MCF 10A (cell line): Measurements from ENCODE around the gene TM7SF2. TPM values are rescaled to one million over a fixed set of nuclear protein-coding genes. Genes with fewer than 3 reads are reported as not detected.
A peak's percentile ranks its signal among the peaks of the same experiment; 100 is the strongest.

Source experiments
- BruUV-seq: library from RNA; stranded (reverse); fragments of 400-500 nt; replicated peaks from 2 replicates; lab custom pipeline; 2021; lab: Mats Ljungman, UMichigan
- CTCF ChIA-PET: fragments of 300-600 bp; sonication (Branson Sonifier 250); formaldehyde crosslinking; extraction: SDS; loops from one replicate; lab custom pipeline; 2021; ENCODE audit warnings: antibody characterized with exemption, inconsistent platforms; lab: Yijun Ruan, JAX
- POLR2A ChIA-PET: fragments of 300-600, 350-650 bp; sonication (Branson Sonifier 250); formaldehyde crosslinking; extraction: SDS; loops from one replicate; lab custom pipeline; 2020; ENCODE audit warnings: antibody characterized with exemption, inconsistent platforms; lab: Yijun Ruan, JAX
- DNase-seq: peaks from one replicate; pipeline ENCODE4 v3.0.0-alpha.2; 2018; ENCODE audit not compliant: unreplicated experiment
- H3K27ac Mint-ChIP-seq: one replicate; pipeline ENCODE4 v1.8.0; 2022; ENCODE audit warnings: mild to moderate bottlenecking, low read depth, mixed read lengths; ENCODE audit not compliant: unreplicated experiment
- H3K27me3 Mint-ChIP-seq: one replicate; pipeline ENCODE4 v1.8.0; 2022; ENCODE audit warnings: mixed read lengths; ENCODE audit not compliant: insufficient read depth, unreplicated experiment
- H3K36me3 Mint-ChIP-seq: one replicate; pipeline ENCODE4 v1.8.0; 2022; ENCODE audit warnings: mild to moderate bottlenecking, moderate library complexity, mixed read lengths; ENCODE audit not compliant: insufficient read depth, unreplicated experiment
- H3K4me1 Mint-ChIP-seq: one replicate; pipeline ENCODE4 v1.8.0; 2022; ENCODE audit warnings: mixed read lengths; ENCODE audit not compliant: insufficient read depth, unreplicated experiment
- H3K4me3 Mint-ChIP-seq: one replicate; pipeline ENCODE4 v1.8.0; 2022; ENCODE audit warnings: mild to moderate bottlenecking, moderate library complexity, mixed read lengths; ENCODE audit not compliant: unreplicated experiment
- H3K9me3 Mint-ChIP-seq: one replicate; pipeline ENCODE4 v1.8.0; 2022; ENCODE audit warnings: mixed read lengths; ENCODE audit not compliant: unreplicated experiment
- CTCF ChIP-seq: fragments of 200-600 bp; IDR thresholded peaks from one replicate; pipeline ENCODE4 v1.8.0; 2022; ENCODE audit warnings: antibody characterized with exemption, mild to moderate bottlenecking; ENCODE audit not compliant: unreplicated experiment
- intact Hi-C: fragments of 100-400 bp; cut with micrococcal nuclease; formaldehyde crosslinking; loops from 2 replicates; pipeline ENCODE4 v1.14.1; 2022
- total RNA-seq: library from RNA; stranded (reverse); gene quantifications from 2 replicates; pipeline ENCODE4 v1.2.3, GENCODE V29; 2022

TM7SF2 gene
- total RNA-seq, 1 experiment from 2014 or later, result 14.0 TPM

- ChIA-PET POLR2A (interaction anchor here (0.6 to 5.8 kb wide), 8 partner anchors 7 to 149 kb away, joined by 3 to 63 read pairs (median 7); partner anchors contain the start of genes CAPN1, FAU, MRPL49 and POLA2), CTCF (interaction anchor here (0.6 to 5.1 kb wide), 10 partner anchors 9 to 1815 kb away, joined by 3 to 94 read pairs (median 3); partner anchors contain the start of genes CAPN1, FAU, MRPL49 and VPS51)
- intact Hi-C loops, result loop anchor here (10.0 kb wide), 1 partner anchor 198 kb away; the partner anchor contains the start of gene ATG2A
- no peaks in the 10 kb centered on the region for H3K27me3 Mint-ChIP-seq
- H3K4me3 Mint-ChIP-seq, result peak overlapping the region; percentile 93
- no TSS peak for BruUV-seq
- peak; percentile 90 for TF ChIP-seq CTCF
- DNase-seq, result no peak
- H3K27ac Mint-ChIP-seq, result peak overlapping the region; percentile 94
- no peaks in the 10 kb centered on the region for H3K9me3 Mint-ChIP-seq
- peaks cover 32% of the 10 kb centered on the region for H3K36me3 Mint-ChIP-seq
- H3K4me1 Mint-ChIP-seq, result peaks cover 13% of the 10 kb centered on the region
Measured at GRCh38 chr11:65112546-65113360, 1.1 kb downstream of the TM7SF2 start.

- Mint-ChIP-seq H3K4me3 (peak overlapping the region; percentile 93), H3K27me3 (no peaks in the 10 kb centered on the region), H3K9me3 (no peaks in the 10 kb centered on the region), H3K4me1 (peaks cover 17% of the 10 kb centered on the region), H3K27ac (no peak overlapping the region), H3K36me3 (peaks cover 38% of the 10 kb centered on the region)
- intact Hi-C loops, result loop anchor here (10.0 kb wide), 1 partner anchor 199 kb away; the partner anchor contains the start of gene ATG2A
- no TSS peak for BruUV-seq
- TF ChIP-seq CTCF, result no peak
- DNase-seq, result no peak
- ChIA-PET CTCF (interaction anchor here (0.6 to 5.1 kb wide), 6 partner anchors 8 to 1814 kb away, joined by 3 to 94 read pairs (median 3); partner anchors contain the start of genes CAPN1, FAU, MRPL49 and VPS51), POLR2A (interaction anchor here (0.7 to 4.2 kb wide), 2 partner anchors 9 to 23 kb away, joined by 3 to 32 read pairs; partner anchors contain the start of genes FAU and MRPL49)
Measured at GRCh38 chr11:65113361-65113756, 1.7 kb downstream of the TM7SF2 start.

- ChIA-PET CTCF (interaction anchor here (0.7 to 5.1 kb wide), 2 partner anchors 16 to 148 kb away, joined by 3 to 94 read pairs; partner anchors contain the start of gene VPS51), POLR2A (interaction anchor here (0.7 to 4.2 kb wide), 4 partner anchors 8 to 335 kb away, joined by 3 to 32 read pairs (median 3); partner anchors contain the start of genes FAU, MRPL49 and SF1)
- intact Hi-C loops, result loop anchor here (10.0 kb wide), 1 partner anchor 199 kb away; the partner anchor contains the start of gene ATG2A
- no peak for DNase-seq
- H3K9me3 Mint-ChIP-seq, result no peaks in the 10 kb centered on the region
- H3K4me1 Mint-ChIP-seq, result peaks cover 17% of the 10 kb centered on the region
- TF ChIP-seq CTCF, result no peak
- peaks cover 43% of the 10 kb centered on the region for H3K36me3 Mint-ChIP-seq
- peak overlapping the region; percentile 93 for H3K4me3 Mint-ChIP-seq
- H3K27me3 Mint-ChIP-seq, result no peaks in the 10 kb centered on the region
- BruUV-seq, result no TSS peak
- H3K27ac Mint-ChIP-seq, result no peak overlapping the region
Measured at GRCh38 chr11:65113839-65114238, 2.2 kb downstream of the TM7SF2 start.
